Forelimb muscle (tissue), 1 donor: Measurements from ENCODE around the gene PTBP1. TPM values are rescaled to one million over a fixed set of nuclear protein-coding genes. Genes with fewer than 3 reads are reported as not detected.

Source experiments
- DNase-seq: peaks from one replicate; pipeline ENCODE4 v3.0.0-alpha.2; 2013; ENCODE audit warnings: low read depth
- polyA plus RNA-seq: library from polyadenylated mRNA; unstranded; fragments of 120-200 nt; gene quantifications from one replicate; pipeline ENCODE4 v1.2.1, GENCODE V29; 2013; ENCODE audit not compliant: insufficient read length

Gene PTBP1
- polyA plus RNA-seq = 101 TPM

- peak; percentile 100 for DNase-seq
Measured at GRCh38 chr19:796692-797527, at the start of gene PTBP1. Gene PTBP1 (plus strand): TSS chr19:797452. CDS start chr19:797498, 46 bp downstream.

GRCh38 chr19:748274-748598, 49.0 kb upstream of the PTBP1 start:
- DNase-seq = no peak

GRCh38 chr19:749811-750210, 47.4 kb upstream of the PTBP1 start:
- no peak for DNase-seq

GRCh38 chr19:750640-751423, 46.4 kb upstream of the PTBP1 start, which contains the start of gene MISP:
Gene MISP (plus strand): TSS chr19:751112. CDS start chr19:756947, 5,835 bp downstream.
- no peak for DNase-seq

- DNase-seq = no peak
Measured at GRCh38 chr19:751501-752341, 45.5 kb upstream of the PTBP1 start.

GRCh38 chr19:752652-753517, 44.4 kb upstream of the PTBP1 start:
- DNase-seq = no peak

GRCh38 chr19:754530-754929, 42.7 kb upstream of the PTBP1 start:
- no peak for DNase-seq

- DNase-seq = no peak
Measured at GRCh38 chr19:755063-755462, 42.2 kb upstream of the PTBP1 start.

GRCh38 chr19:756236-756635, 41.0 kb upstream of the PTBP1 start:
- no peak for DNase-seq

- no peak for DNase-seq
Measured at GRCh38 chr19:756821-757688, 40.2 kb upstream of the PTBP1 start.

- no peak for DNase-seq
Measured at GRCh38 chr19:757811-758668, 39.2 kb upstream of the PTBP1 start.

GRCh38 chr19:763181-763580, 34.1 kb upstream of the PTBP1 start:
- no peak for DNase-seq

GRCh38 chr19:763869-764268, 33.4 kb upstream of the PTBP1 start:
- no peak for DNase-seq

GRCh38 chr19:764301-764700, 33.0 kb upstream of the PTBP1 start:
- no peak for DNase-seq

GRCh38 chr19:765179-765738, 32.0 kb upstream of the PTBP1 start:
- DNase-seq = no peak

GRCh38 chr19:768424-768823, 28.8 kb upstream of the PTBP1 start:
- DNase-seq = no peak

GRCh38 chr19:769616-770015, 27.6 kb upstream of the PTBP1 start:
- no peak for DNase-seq

GRCh38 chr19:771332-771785, 25.9 kb upstream of the PTBP1 start:
- DNase-seq = no peak

- no peak for DNase-seq
Measured at GRCh38 chr19:772063-772462, 25.2 kb upstream of the PTBP1 start.
